Measurements from ENCODE around the gene C5orf52. TPM values are rescaled to one million over a fixed set of nuclear protein-coding genes. Genes with fewer than 3 reads are reported as not detected.
"Not testable (repeated sequence)": the region's sequence is repeated elsewhere in the genome, so short reads cannot be mapped to it uniquely, and the experiment has no call there.

Gene C5orf52
- total RNA-seq, 1 donor from 2014 or later, result not detected

GRCh38 chr5:157690690-157691433 is 19.5 kb downstream of the C5orf52 start:
- ATAC-seq, result no peak
- no peak overlapping the region for H3K4me3 ChIP-seq
- H3K9me3 ChIP-seq, result no peaks in the 10 kb centered on the region
- peaks cover 4% of the 10 kb centered on the region for H3K27me3 ChIP-seq (ENCODE audit: low read depth)
- no peaks in the 10 kb centered on the region for H3K36me3 ChIP-seq
- H3K4me1 ChIP-seq, result no peaks in the 10 kb centered on the region
- no peak overlapping the region for H3K27ac ChIP-seq
- intact Hi-C loops (cut with DNase I), result no loop called here
- no peak for DNase-seq
- no peak for TF ChIP-seq CTCF (IDR thresholded peaks at IDR 0.05)

- DNase-seq; H3K4me3 ChIP-seq; H3K27ac ChIP-seq; H3K4me1 ChIP-seq; intact Hi-C loops (cut with DNase I); H3K36me3 ChIP-seq; ATAC-seq; H3K27me3 ChIP-seq (ENCODE audit: low read depth); H3K9me3 ChIP-seq: not testable (repeated sequence)
These were observed 22.5 kb downstream of the C5orf52 start for GRCh38 chr5:157693816-157694215.

GRCh38 chr5:157696154-157696553 is 24.8 kb downstream of the C5orf52 start:
- H3K4me1 ChIP-seq; ATAC-seq; H3K27ac ChIP-seq; H3K9me3 ChIP-seq; H3K4me3 ChIP-seq; intact Hi-C loops (cut with DNase I); DNase-seq; H3K36me3 ChIP-seq; H3K27me3 ChIP-seq (ENCODE audit: low read depth): not testable (repeated sequence)

- DNase-seq; H3K27me3 ChIP-seq (ENCODE audit: low read depth); H3K4me3 ChIP-seq; H3K9me3 ChIP-seq; intact Hi-C loops (cut with DNase I); H3K27ac ChIP-seq; H3K36me3 ChIP-seq; H3K4me1 ChIP-seq; ATAC-seq: not testable (repeated sequence)
These were observed 27.3 kb downstream of the C5orf52 start for GRCh38 chr5:157698674-157699073.

GRCh38 chr5:157703736-157704135 is 32.4 kb downstream of the C5orf52 start:
- no peak overlapping the region for H3K27ac ChIP-seq
- H3K27me3 ChIP-seq (ENCODE audit: low read depth), result no peaks in the 10 kb centered on the region
- ATAC-seq (no peak), DNase-seq (no peak)
- H3K4me1 ChIP-seq, result no peaks in the 10 kb centered on the region
- H3K9me3 ChIP-seq, result peaks cover 3% of the 10 kb centered on the region
- H3K4me3 ChIP-seq, result no peak overlapping the region
- intact Hi-C loops (cut with DNase I), result no loop called here
- no peak for TF ChIP-seq CTCF (IDR thresholded peaks at IDR 0.05)
- H3K36me3 ChIP-seq, result no peaks in the 10 kb centered on the region

GRCh38 chr5:157708866-157709265 is 37.5 kb downstream of the C5orf52 start:
- Histone ChIP-seq H3K27ac (no peak overlapping the region), H3K4me1 (no peaks in the 10 kb centered on the region), H3K4me3 (no peak overlapping the region), H3K9me3 (no peaks in the 10 kb centered on the region), H3K36me3 (no peaks in the 10 kb centered on the region), H3K27me3 (ENCODE audit: low read depth) (no peaks in the 10 kb centered on the region)
- intact Hi-C loops (cut with DNase I), result no loop called here
- DNase-seq, result no peak
- TF ChIP-seq CTCF (IDR thresholded peaks at IDR 0.05), result no peak
- ATAC-seq, result no peak

GRCh38 chr5:157709346-157709745 is 38.0 kb downstream of the C5orf52 start:
- Histone ChIP-seq H3K4me3 (no peak overlapping the region), H3K27me3 (ENCODE audit: low read depth) (no peaks in the 10 kb centered on the region), H3K36me3 (no peaks in the 10 kb centered on the region), H3K4me1 (no peaks in the 10 kb centered on the region), H3K27ac (no peak overlapping the region), H3K9me3 (no peaks in the 10 kb centered on the region)
- ATAC-seq (no peak), DNase-seq (no peak)
- intact Hi-C loops (cut with DNase I), result no loop called here
- no peak for TF ChIP-seq CTCF (IDR thresholded peaks at IDR 0.05)
